ENCODE data around the gene TIGAR.

The TIGAR gene

DNA sequence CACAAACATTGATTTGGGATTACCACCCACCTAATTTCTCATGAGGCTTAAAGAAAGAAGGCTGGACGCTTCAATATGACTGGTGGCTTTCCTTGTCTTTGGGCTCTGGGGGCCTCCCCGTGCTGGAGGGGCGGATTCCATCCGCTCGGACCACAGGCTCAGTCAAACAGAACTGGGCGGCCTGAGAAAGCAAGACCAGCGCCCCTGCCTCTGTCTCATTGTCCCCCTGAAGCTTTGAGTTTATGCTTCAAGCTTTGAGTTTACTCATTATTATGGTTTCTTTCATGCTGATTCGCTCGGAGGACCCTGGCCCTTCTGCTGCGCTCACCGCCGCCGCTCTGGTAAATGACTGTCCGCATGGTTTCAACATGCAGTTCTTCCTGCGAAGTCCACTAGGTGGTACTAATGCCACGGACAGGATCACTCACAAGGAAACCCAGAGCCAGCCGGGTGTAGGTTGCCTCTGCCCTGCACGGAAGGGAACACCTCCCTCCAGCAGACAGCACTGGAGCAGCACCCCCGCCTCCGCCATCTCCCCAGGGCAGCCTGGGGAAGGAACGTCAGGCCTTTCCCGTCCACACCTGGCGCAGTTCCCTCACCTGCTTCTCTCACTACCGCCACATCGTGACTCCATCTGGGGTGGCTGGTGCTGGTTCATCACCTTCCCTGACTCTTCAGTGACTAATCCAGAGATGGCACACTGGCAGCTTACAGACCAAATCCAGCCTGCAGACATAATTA is 13.2 kb upstream of the TIGAR start:
- peak; percentile 47 to 56 for DNase-seq

- no peak for DNase-seq
Observed at GRCh38 chr12:4308334-4308950, 12.6 kb upstream of the TIGAR start.

DNA sequence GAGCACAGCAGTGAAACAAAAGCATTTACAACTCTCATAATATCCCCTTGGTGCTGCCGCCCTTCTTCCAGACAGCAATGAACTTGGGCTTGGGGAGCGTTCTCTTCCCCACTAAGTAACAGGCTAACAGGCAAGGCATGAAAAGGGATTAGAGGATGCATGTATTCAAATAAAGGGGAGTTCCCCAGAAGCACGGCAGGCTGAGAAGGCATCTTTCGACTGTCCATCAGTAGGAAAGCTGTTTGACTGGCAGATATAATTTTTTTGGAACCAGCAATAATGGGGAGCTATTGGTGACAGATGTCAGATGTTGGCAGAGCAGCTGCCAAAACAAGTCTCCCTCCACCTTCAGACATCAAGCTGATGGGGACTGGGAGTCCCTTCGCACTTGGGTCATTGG is 9.2 kb upstream of the TIGAR start:
- no peak for DNase-seq

DNA sequence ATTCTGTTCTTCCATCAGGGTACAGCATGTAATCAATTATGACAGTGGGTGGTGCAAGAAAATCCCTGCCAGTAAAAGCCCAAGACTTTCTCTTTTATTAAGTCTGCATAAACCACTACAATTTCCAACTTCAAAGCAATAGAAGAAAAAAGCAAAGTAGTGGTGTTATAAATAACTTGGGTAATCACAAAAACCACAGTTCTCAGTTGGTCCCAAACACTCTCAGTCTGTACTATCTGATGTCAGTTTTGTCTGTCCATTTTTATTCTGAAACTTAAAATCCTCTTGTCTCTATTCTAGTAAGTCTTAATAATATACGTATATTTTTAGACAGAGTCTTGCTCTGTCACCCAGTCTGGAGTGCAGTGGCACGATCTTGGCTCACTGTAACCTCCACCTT is 8.8 kb upstream of the TIGAR start:
- DNase-seq, result no peak

GRCh38 chr12:4320497-4320852 is 538 bp upstream of the TIGAR start:
- DNase-seq, result no peak

- peak; percentile 44 to 66 for DNase-seq
Observed at GRCh38 chr12:4322726-4323125, 1.7 kb downstream of the TIGAR start.

- DNase-seq, result peak; percentile 70 to 73
Observed at GRCh38 chr12:4323396-4323795, 2.4 kb downstream of the TIGAR start.

- DNase-seq, result no peak
Observed at GRCh38 chr12:4324366-4324765, 3.4 kb downstream of the TIGAR start.

DNA sequence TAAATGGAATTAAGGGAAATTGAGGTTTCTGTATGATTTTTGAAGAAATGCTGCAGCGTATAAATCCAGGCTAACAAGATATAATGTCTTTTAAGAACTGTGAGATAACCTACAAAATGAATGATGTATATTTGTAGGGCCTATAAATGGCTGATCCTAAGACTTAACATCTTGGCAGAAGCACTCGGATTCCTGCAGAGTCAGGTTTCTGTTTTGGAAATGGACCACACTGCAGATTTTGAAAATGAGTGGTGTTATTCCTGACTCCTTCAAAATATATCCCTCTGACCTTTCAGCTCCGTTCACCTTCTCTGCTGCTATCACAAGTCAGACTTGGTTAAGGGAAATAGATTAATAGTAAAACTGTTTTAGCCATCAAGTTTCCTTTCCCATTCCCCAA is 5.0 kb downstream of the TIGAR start:
- no peak for DNase-seq

- no peak for DNase-seq
Observed at GRCh38 chr12:4327293-4327692, 6.3 kb downstream of the TIGAR start.

DNA sequence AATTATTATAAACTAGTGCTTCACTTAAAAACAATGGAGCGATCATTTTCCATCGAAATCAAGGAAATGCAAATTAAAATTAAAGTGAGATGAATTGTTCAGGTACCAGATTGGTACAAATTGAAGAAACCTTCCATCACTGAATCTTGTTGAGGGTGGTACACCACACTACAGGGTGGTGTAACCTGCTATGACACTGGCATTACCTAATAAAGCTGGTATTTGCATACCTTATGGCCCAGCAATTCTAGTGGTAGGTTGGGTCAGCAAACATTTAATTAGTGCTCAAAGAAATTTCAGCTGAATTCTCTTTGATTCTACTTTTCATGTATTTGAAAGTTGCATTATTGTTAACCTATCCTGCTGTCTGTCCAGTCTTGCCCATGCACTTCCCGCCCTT is 9.2 kb downstream of the TIGAR start:
- no peak for DNase-seq

DNA sequence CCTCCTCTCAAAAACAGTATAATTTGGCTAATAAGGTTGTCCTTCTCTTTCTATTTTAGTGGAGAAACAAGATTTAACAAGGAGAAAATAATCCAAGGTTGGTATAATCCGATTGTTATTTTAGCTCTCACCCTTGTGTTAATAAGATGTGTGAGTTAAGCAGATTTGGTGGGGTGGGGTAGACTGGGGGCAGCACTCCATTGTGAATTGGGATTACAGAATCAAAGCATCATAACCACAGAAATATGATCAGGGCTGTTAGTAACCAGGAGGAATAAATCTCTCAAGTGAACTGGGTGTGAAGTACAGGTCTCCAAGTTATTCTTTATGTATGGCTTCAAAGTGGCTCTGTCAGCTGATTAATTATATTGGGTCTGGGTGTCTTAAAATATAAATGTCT is 10.2 kb downstream of the TIGAR start:
- no peak for DNase-seq

- no peak for DNase-seq
Observed at GRCh38 chr12:4331842-4332241, 10.8 kb downstream of the TIGAR start.

GRCh38 chr12:4346931-4347330 is 25.9 kb downstream of the TIGAR start:
- DNase-seq, result no peak

DNA sequence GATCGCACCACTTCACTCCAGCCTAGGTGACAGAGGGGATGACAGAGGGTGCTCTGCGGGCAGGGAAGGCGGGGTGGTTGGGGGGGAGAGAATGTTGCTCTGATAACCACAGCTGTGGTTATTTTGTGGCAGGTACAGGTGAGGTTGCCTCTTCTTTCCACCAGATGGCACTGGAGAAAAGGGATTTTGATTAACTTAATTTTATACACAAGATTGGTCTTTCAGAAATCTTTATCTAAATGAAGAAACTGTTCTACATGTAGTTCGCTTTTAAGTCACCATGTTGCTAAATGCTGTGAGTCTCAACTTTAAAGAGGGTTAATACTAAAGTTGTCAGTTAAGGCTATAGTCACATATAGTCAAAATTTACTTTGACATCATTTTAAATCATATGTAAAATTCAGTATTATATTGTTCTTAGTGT is 32.8 kb downstream of the TIGAR start:
- DNase-seq, result no peak

GRCh38 chr12:4355156-4356040 is 34.4 kb downstream of the TIGAR start:
- no peak for DNase-seq

DNA sequence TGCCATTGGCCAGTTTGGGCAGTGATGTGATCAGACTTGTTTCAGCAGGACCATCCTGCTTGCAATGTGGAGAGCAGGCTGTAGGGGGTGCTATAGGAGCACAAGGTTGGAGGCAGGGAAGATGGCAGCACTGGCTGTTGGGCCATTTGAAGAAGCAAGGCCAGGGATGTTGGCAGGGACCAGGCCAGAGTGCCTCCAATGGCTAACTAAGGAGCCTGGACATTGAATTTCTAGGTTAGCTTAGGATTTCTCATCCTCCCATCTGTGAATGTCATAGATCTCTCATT is 35.0 kb downstream of the TIGAR start:
- DNase-seq, result peak; percentile 49 to 57

DNA sequence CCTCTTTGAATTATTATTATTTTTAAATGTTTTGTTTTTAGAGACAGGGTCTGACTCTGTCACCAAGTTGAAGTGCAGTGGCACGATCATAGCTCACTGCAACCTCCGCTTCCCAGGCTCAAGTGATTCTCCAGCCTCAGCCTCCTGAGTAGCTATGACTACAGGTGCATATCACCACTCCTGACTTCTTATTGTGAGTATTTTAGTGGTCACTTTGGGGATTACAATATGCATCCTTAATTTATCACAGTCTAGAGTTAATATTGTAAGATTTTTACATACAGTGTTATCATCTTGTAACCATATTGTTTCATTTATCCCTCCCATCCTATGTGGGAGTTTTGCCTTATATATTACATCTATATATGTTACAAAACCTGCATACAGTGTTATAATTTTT is 45.1 kb downstream of the TIGAR start:
- no peak for DNase-seq

- no peak for DNase-seq
Observed at GRCh38 chr12:4369548-4369947, 48.5 kb downstream of the TIGAR start.

DNA sequence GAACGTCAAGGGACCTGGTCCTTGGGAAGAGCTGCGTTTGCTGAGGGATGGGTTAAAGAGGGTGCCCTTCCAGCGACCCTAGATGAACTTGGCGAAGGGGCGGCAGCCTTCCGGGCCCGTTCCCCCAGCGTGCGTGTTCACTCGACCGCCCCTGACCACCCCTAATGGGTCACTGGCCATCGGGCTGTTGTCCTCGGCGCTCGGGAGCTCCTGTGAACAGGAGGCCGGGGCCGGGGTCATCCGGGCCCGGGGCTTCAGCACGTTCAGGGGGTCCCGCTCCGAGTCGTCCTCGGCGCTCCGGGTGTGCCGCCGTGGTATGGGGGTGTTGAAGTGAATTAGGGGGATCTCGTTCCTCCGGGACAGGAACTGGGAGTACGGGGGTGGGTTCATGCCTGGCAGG is 49.3 kb downstream of the TIGAR start:
- DNase-seq, result no peak

GRCh38 chr12:4372653-4373052 is 51.6 kb downstream of the TIGAR start:
- DNase-seq, result no peak

- no peak for DNase-seq
Observed at GRCh38 chr12:4375449-4375848, 54.4 kb downstream of the TIGAR start.

GRCh38 chr12:4378772-4379171 is 57.8 kb downstream of the TIGAR start:
- DNase-seq, result no peak

DNA sequence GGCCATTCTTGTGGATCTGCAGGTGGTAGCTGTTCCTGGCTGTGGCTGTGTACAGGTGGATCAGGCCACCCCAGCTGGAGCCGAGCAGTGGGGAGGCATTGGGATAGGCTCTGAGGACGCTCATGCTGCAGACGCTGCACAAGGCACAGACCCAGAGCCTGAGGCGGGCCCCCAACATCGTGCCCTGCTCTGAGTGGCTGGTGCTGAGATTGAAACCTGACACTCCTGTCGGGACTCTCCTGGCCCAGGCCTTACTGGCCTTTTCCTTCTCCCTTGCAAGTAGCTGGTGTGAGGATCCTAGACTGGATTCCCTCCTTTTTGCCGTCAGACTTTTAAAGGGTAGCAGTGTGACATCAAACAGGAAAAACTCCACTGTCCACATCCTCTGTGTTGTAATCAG is 58.4 kb downstream of the TIGAR start, which contains the start of gene FGF23:
FGF23 (minus strand) TSS at position 308 of the 400 bp plus-strand sequence; CDS start at position 178, 130 bp downstream.
- no peak for DNase-seq
